Stimulated activated CD8-positive, alpha-beta memory T cell treated with anti-CD3 and anti-CD28 coated beads, Interleukin-12 subunit alpha, Interleukin-12 subunit beta, amount 100 ng/mL, for 1 hour (primary cell): Measurements from ENCODE around the gene TRIM29.
"Not testable (repeated sequence)": the region's sequence is repeated elsewhere in the genome, so short reads cannot be mapped to it uniquely, and the experiment has no call there.

Experiments
- DNase-seq: peaks from one replicate; pipeline ENCODE4 v3.0.0-alpha.2; 2020; ENCODE audit warnings: low read depth

TRIM29 gene

DNA sequence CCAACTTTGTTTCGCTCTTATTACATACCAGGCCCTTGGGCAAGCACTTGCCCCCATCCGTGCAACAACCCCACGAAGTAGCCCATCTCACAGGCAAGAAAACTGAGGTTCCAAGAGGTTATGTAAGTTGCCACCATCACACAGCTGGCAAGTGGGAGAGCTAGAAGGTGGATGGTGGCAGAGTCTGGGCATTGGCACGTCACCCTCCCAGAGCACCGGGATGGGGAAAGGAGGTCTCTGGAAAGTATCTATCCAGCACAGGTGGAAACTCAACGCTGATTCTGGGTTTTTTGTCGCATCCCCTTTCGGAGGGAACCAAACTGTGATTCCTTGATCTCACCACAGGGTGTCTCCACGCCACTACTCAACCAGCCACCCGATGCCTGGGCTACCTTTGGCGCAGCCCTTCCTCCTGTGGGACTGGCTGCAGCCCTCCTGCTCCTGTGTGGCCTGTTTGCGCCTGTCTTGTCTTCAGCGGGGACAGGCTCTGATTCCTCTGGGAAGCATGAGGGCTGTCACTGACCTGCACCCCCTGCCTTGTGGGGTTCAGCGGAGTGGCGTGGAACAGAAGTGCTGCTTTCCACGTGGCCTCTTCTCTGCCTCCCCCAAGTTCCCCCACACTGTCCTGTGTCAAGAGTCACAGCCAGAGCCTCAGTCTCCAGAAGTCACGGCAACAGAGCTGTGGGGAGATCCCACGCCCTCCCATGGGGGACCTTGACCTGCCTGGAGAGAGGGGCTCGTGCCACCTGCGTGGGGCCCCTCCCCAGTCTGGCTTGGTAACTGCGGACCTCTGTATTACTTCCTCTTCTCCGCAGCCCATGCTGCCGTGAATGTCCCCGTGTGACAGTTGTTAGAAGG lies 34.4 kb upstream of the TRIM29 start:
- no peak for DNase-seq

- no peak for DNase-seq
Measured at GRCh38 chr11:120170741-120171261, 32.9 kb upstream of the TRIM29 start.

GRCh38 chr11:120169981-120170698 lies 32.2 kb upstream of the TRIM29 start:
- DNase-seq, result no peak

DNA sequence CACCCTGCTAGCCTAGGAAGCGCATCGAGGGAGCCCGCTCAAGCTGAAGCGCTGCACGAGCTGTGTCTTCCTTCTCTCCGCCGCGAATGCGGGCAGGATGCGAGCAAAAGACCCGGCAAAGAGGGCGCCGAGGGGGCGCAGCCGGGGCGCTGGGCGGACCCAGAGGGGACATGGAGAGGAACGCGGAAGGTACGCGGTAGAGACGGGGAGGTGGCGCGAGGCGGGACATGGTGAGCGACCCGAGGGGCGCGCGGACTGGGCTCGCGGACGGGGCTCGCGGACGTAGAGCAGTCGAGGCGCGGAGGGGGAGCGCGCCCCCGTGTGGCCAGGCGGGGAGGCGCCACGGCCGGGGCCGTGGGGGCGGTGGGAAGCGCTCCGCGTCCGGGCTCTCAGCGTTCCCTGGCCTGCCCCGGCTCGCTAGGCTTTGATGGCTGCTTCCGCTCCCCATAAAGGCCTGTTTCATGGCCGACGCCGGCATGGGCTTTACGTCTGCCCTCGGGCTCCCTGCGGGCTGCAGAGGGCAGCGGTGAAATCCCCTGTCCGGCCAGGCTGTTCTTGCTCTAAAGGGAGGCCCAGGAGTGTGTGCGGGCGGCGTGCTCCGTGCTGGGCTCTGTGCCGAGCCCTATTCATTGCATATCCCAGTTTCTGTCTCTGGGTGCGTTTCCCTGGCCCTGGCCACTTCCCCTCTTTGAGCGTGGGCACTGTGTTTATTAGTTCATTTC lies 31.2 kb upstream of the TRIM29 start:
- peak; percentile 14 for DNase-seq

DNA sequence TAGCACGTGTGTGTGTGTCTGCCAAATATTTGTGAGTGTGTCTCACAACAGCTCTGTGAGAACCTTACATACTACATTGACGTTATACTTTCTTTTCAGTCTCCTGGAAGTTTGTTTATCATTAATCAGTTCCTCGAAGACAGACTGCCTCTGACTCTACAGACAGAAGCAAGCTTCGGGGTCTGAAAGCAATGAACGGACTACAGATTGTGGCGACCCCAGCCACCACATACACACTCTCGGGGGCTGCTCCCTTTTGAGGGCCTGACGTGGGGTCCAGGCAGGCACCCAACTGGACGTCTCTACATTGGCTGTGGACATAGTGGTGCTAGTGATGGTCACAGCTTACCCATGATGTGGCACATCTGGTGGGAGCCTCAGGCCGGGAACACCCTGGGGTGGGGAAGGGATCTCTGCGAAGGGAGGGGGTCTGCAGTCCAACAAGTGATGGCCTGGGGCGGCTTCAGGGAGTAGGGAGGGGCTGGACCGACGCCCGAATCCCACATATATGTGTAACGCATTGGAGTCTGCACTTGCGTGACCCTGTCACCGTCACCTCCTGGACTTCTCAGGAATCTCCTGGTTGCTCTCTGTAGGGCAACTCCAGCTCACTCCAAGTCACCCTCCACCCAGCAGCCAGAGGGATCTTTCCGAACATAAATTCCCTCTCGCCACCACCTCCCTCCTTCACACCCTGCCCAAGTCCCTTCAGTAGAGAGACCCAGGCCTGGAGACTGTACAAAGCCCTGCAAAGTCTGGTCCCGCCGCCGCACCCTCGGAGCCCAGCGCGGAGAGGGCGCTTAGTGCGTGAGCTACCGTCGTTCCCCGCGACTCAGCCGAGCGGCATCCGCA lies 30.4 kb upstream of the TRIM29 start:
- no peak for DNase-seq

GRCh38 chr11:120167659-120168058 lies 29.7 kb upstream of the TRIM29 start:
- no peak for DNase-seq

DNA sequence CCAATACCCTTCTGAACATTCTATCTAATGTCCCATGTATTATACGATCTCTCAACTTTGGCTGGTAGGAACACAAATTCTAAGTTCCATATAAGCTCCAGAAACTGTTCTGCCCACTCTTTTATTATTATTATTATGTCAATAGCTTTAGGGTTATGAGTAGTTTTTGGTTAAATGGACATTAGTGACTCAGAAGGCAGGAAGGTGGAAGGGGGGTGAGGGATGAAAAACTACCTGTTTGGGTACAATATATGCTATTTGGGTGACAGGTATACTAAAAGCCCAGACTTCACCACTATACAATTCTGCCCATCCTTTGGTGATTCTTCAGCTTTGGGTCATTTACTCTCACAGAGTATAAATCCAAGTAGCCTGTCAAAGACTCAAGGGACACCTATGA lies 22.5 kb upstream of the TRIM29 start:
- DNase-seq, result no peak

DNA sequence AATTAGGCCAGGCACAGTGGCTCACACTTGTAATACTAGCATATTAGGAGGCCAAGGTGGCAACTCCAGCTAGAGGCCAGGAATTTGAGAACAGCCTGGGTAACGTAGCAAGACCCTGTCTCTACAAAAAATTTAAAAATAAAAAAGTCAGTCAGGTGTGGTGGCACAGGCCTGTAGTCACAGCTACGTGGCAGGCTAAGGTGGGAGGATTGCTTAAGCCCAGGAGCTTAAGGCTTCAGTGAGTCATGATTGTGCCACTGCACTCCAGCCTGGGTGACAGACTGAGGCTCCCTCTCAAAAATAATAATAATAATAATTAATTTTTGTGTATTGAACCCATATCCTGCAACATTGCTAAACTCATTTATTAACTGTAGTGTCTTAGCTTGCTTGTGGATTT lies 15.3 kb upstream of the TRIM29 start:
- DNase-seq, result no peak

- no peak for DNase-seq
Measured at GRCh38 chr11:120151536-120151935, 13.6 kb upstream of the TRIM29 start.

DNA sequence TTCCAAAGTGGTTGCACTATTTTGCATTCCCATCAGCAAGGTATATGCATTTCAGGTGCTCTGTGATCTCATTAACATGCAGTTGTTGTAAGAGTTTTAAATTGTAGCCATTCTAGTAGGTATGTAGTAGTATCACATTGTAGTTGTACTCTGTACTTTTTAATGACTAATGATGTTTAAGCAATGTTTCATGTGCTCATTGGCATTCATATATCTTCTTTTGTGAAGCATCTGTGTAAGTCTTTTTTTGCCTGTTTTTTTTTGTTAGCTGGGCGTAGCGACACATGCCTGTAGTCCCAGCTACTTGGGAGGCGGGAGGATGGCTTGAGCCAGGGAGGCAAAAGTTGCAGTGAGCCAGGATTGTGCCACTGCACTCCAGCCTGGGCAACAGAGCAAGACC lies 11.3 kb upstream of the TRIM29 start:
- DNase-seq, result no peak

DNA sequence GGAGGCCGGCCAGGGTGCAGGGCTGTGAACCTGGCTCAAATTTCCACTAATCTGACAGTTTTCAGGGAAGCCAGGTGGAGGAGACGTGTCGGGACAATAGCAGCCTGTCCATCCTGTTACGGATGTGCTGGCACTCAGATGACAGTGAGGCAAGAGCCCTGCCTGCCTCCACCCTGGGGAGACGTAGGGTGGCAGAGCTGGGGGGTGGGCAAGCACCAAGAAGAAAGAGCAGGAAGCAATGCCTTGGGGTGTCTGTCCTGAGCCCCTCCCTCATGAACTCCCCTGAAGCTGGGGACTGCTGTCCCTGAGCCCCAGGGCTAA lies 10.0 kb upstream of the TRIM29 start:
- no peak for DNase-seq

- no peak for DNase-seq
Measured at GRCh38 chr11:120147094-120147949, 9.4 kb upstream of the TRIM29 start.

DNA sequence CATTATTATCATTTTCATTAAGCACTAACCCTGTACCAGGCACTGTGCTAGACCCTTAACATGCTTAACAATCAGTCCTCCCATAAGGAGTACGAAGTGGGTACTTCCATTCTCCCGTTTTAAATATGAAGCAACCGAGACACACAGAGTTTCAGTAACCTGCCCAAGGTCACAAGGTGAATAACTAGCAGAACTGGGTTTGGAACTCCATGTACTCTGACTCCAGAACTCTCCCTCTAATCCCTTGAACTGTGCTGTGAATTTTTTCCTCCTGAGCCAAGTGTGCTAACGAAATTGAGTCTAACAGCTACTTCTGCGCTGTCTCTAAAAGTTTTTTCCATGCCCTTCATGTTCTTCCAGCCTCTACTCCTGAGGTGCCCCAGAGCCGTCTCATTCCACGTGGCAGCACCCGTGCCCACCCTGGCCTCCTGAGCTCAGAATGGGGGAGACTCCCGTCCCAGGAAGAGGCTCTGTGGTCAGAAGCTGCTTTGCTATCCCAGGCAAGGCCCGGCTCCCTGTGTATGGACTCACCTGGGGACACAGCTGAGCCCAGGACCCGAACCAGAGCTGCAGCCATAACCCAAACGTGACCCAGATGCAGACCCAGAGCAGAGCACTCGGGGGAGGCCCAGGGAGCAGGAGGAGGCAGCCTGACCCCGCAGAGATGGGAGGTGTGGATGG lies 8.6 kb upstream of the TRIM29 start:
- DNase-seq, result no peak

DNA sequence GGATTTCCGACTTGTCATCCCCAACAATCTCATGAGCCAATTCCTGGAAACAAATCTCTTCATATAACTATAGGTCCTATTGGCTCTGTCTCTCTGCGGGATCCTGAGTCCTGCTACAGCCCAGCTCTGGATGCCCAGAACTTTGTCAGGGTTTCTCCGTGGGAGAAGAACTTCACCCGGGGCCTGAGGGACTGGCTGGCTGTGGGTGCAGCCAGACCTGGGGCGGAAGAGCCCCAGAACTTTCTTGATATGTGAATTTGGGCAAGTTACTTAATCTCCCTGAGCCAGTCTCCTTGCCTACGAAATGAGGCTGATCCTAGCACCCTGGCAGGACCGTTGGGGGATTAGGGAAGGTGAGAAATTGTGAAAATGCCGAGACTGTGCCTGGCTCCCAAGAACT lies 6.6 kb upstream of the TRIM29 start:
- DNase-seq, result no peak

DNA sequence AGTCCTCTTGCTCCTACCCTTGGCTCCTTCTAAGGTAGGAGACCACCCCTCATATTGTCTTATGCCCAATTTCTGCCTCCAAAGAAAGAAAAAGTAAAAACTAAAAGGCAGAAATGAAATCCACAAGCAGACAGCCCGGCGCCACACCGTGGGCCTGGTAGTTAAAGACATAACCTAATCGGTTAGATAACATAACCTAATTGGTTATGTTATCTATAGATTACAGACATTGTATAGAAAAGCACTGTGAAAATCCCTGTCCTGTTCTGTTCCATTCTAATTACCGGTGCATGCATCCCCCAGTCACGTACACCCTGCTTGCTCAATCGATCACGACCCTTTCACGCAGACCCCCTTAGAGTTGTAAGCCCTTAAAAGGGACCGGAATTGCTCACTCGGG lies 5.6 kb upstream of the TRIM29 start:
- DNase-seq, result not testable (repeated sequence)

DNA sequence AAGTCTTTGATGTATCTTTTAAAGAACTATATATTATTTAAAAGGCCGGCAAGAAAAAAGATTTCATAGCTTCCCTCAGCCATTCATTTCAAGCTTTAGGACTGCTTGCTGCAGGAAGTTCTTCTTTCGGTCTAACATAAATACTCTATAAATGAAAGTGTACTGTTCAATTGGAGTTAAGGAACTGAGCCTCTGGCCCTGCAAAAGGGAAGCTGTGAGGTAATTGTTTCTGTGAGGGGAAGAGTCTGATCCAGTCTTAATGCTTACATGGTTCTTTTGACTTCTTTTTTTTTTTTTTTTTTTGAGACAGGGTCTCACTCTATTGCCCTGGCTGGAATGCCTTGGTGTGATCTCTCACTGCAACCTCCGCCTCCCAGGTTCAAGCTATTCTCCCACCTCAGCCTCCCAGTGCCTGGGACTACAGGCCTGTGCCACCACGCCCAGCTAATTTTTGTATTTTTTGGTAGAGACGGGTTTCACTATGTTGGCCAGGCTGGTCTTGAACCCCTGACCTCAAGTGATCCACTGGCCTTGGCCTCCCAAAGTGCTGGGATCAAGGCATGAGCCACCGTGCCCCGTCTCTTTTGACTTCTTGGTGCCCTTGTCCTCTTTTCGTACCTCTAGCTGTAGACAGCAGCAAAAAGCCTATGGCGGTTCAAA lies 4.7 kb upstream of the TRIM29 start:
- no peak for DNase-seq

DNA sequence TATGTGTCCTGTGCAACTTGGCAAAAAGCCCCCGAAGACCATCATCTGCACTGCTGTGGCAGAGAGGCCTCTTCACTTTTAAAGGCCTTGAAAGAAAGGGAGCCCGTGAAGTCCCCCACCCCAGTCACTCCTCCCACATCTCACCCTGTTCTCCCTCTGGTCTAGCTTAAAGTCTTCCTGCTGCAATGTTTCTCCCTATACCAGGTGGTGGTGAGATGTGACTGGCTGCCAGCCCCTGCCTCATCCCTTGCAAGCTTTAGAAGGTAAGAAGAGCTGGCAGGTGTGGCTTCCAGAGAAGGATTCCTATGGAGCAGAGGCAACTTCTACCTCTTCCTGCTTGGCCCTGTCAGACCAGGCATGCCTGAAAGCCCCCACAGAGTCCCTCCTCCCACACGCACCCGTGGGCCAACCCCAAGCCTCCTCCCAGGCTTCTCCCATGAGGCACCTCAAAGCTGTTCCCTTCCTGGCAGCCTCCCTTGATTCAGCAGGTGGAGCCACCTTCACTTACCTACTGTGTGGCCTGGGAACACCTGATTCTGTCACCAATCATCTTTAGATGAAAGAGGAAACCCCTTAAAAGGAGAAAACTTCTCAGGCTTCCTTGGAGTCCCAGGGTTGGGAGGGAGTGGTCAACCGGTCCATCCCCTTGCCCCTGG lies 4.0 kb upstream of the TRIM29 start:
- DNase-seq, result no peak

DNA sequence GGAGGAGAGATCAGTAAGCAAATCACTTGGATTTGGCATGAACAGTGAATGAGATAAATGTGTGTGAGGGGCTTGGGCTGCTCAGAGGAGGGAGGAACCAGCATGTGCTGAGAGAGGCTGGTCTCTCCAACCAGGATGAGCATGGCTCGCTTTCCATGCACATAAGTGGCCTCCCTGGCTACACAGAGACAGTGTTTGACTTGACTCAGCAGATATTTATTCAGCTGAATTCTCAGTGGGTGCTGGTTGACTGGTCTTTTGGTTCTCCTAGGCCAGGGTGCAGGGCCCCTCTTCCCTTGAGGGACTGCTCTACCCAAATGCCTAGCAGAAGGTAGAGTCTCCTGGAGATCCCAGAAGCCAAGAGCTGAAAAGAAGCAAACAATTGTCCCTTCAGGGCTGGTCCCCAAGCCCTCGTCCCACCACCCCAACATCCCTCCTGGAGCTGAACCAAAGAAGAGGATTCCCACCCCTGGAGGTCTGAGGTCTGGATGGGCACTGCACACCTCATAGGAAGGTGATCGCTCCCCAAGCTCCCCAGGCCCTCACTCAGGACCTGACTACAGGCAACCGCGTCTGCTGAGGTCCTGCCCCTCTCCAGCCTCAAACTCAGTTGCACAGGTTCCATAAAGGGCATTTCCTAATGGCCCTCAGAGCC lies 3.3 kb upstream of the TRIM29 start:
- no peak for DNase-seq
